ENCODE data around the gene ZNF341.

- no peak for TF ChIP-seq CTCF (IDR thresholded peaks at IDR 0.05)
- no peak for TF ChIP-seq POLR2AphosphoS5 (IDR thresholded peaks at IDR 0.05)
- no peak for TF ChIP-seq POLR2A (IDR thresholded peaks at IDR 0.05)
These were observed 25.7 kb downstream of the ZNF341 start for GRCh38 chr20:33757458-33757857.

Data from sigmoid colon (tissue), 4 donors.